Neural cell (in vitro differentiated cells): ENCODE data around the gene IGLON5. TPM values are rescaled to one million over a fixed set of nuclear protein-coding genes. Genes with fewer than 3 reads are reported as not detected.

Experiments used
- H2AFZ ChIP-seq: fragments of 200-600, 300-800 bp; sonication (generic), shearing (Covaris generic); 2 replicates; pipeline ENCODE4 v1.6.0; 2014; ENCODE audit warnings: low read depth, mild to moderate bottlenecking, antibody characterized with exemption, low read length, moderate library complexity
- H3F3A ChIP-seq: fragments of 200-600 bp; shearing (Covaris generic); 2 replicates; pipeline ENCODE4 v1.6.1; 2016; ENCODE audit warnings: mild to moderate bottlenecking, moderate library complexity, mixed read lengths, antibody characterized with exemption, low read length; ENCODE audit not compliant: insufficient read depth, poor library complexity, severe bottlenecking
- H3K27ac ChIP-seq: fragments of 200-600, 300-800 bp; sonication (generic), shearing (Covaris generic); 2 replicates; pipeline ENCODE4 v1.5.1; 2014; ENCODE audit warnings: mild to moderate bottlenecking, low read length, moderate library complexity
- H3K27me3 ChIP-seq: fragments of 300-800, 200-600 bp; sonication (generic), shearing (Covaris generic); 2 replicates; pipeline ENCODE4 v1.6.0; 2014; ENCODE audit warnings: mild to moderate bottlenecking, low read depth, low read length, moderate library complexity; ENCODE audit not compliant: insufficient read depth
- H3K36me3 ChIP-seq: fragments of 300-800, 200-600 bp; sonication (generic), shearing (Covaris generic); 2 replicates; pipeline ENCODE4 v1.5.1; 2014; ENCODE audit warnings: mild to moderate bottlenecking, antibody characterized with exemption, low read length, moderate library complexity; ENCODE audit not compliant: insufficient read depth
- H3K4me2 ChIP-seq: fragments of 300-800, 200-600 bp; sonication (generic), shearing (Covaris generic); 2 replicates; pipeline ENCODE4 v1.6.0; 2014; ENCODE audit warnings: mild to moderate bottlenecking, low read length
- H3K4me3 ChIP-seq: fragments of 300-800, 200-600 bp; sonication (generic), shearing (Covaris generic); 2 replicates; pipeline ENCODE4 v1.5.1; 2014; ENCODE audit warnings: mild to moderate bottlenecking, low read length, moderate library complexity
- H3K79me2 ChIP-seq: fragments of 200-600 bp; shearing (Covaris generic); replicated peaks from 2 replicates; pipeline ENCODE4 v1.6.0; 2014; ENCODE audit warnings: mild to moderate bottlenecking, low read length, moderate library complexity; ENCODE audit not compliant: insufficient read depth
- H3K9ac ChIP-seq: fragments of 300-800, 200-600 bp; sonication (generic), shearing (Covaris generic); 2 replicates; pipeline ENCODE4 v1.6.1; 2016; ENCODE audit warnings: mild to moderate bottlenecking, low read length, mixed read lengths
- H3K9me2 ChIP-seq: fragments of 200-600 bp; shearing (Covaris generic); 2 replicates; pipeline ENCODE4 v1.6.1; 2016; ENCODE audit warnings: mild to moderate bottlenecking, low read length, mixed read lengths; ENCODE audit not compliant: insufficient read depth
- H3K9me3 ChIP-seq: fragments of 200-600, 300-800 bp; sonication (generic), shearing (Covaris generic); 2 replicates; pipeline ENCODE4 v1.6.1; 2016; ENCODE audit warnings: mild to moderate bottlenecking, mixed run types, low read length, moderate library complexity, mixed read lengths
- H4K20me1 ChIP-seq: fragments of 200-600 bp; shearing (Covaris generic); 2 replicates; pipeline ENCODE4 v1.6.1; 2016; ENCODE audit warnings: mild to moderate bottlenecking, mixed run types; ENCODE audit not compliant: insufficient read depth
- EZH2 ChIP-seq: fragments of 200-600, 300-800 bp; shearing (Covaris generic), sonication (generic); IDR thresholded peaks from 2 replicates; pipeline ENCODE4 v1.6.1; 2014; ENCODE audit warnings: antibody characterized with exemption, low read length, borderline replicate concordance, mild to moderate bottlenecking; ENCODE audit not compliant: insufficient read depth, poor library complexity, severe bottlenecking
- MXI1 ChIP-seq: fragments of 450-650 bp; conservative IDR thresholded peaks from 2 replicates; pipeline ENCODE4 v1.6.1; 2014; ENCODE audit warnings: antibody characterized with exemption, mild to moderate bottlenecking; ENCODE audit not compliant: poor library complexity, severe bottlenecking
- POLR2AphosphoS5 ChIP-seq: IDR thresholded peaks from 2 replicates; pipeline ENCODE4 v1.6.1; 2012
- RAD21 ChIP-seq: fragments of 450-650 bp; conservative IDR thresholded peaks from 2 replicates; pipeline ENCODE4 v1.6.1; 2014; ENCODE audit warnings: antibody characterized with exemption, mild to moderate bottlenecking, moderate library complexity
- REST ChIP-seq: IDR thresholded peaks from 2 replicates; pipeline ENCODE4 v1.6.1; 2012; ENCODE audit warnings: borderline replicate concordance
- SMC3 ChIP-seq: fragments of 450-650 bp; conservative IDR thresholded peaks from 2 replicates; pipeline ENCODE4 v1.6.1; 2014; ENCODE audit warnings: antibody characterized with exemption, mild to moderate bottlenecking, moderate library complexity; ENCODE audit not compliant: poor library complexity
- TAF1 ChIP-seq: IDR thresholded peaks from 2 replicates; pipeline ENCODE4 v1.6.1; 2012; ENCODE audit warnings: low read depth
- polyA plus RNA-seq: library from polyadenylated mRNA; depleted of rRNA; stranded (reverse); fragments of >200 nt; gene quantifications from 2 replicates; pipeline ENCODE4 v1.2.3, GENCODE V29; 2014
- TF ChIP-seq, protein P1 (sequence below): fragments of 450-650 bp; IDR thresholded peaks from 2 replicates; pipeline ENCODE4 v1.5.1; 2014; ENCODE audit warnings: antibody characterized with exemption, mild to moderate bottlenecking, moderate library complexity; ENCODE audit not compliant: poor library complexity, severe bottlenecking

IGLON5 gene
- polyA plus RNA-seq, 1 donor from 2014 or later, result 13.5 TPM

DNA sequence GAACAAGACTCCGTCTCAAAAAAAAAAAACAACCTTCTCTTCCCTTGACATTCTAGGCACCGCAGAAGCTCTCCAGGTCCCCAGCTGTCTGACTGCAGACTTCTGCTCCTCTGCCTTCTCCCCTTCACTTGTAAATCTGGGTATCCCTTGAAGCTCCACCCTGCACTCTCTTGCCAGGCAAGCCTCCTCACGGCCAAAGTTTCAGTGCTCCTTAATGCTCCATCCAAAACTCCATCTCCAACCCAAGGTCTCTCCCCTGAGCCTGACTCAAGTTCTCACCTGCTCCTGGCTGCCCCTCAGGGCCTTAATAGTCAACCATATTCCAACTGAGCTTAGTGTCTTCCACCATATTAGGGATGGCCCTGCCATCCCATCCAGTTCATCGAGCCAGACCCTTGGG is 58.8 kb downstream of the IGLON5 start:
- H3F3A ChIP-seq, result peaks cover 5% of the 10 kb centered on the region
- H3K36me3 ChIP-seq, result no peaks in the 10 kb centered on the region
- no peaks in the 10 kb centered on the region for H3K9me3 ChIP-seq
- no peak overlapping the region for H3K4me3 ChIP-seq
- no peak overlapping the region for H3K4me2 ChIP-seq
- no peak overlapping the region for H2AFZ ChIP-seq
- H4K20me1 ChIP-seq, result no peaks in the 10 kb centered on the region
- H3K79me2 ChIP-seq, result no peaks in the 10 kb centered on the region
- H3K9me2 ChIP-seq, result no peaks in the 10 kb centered on the region
- no peak overlapping the region for H3K27ac ChIP-seq
- TF ChIP-seq REST, result no peak
- no peak for TF ChIP-seq POLR2AphosphoS5
- no peak for TF ChIP-seq EZH2
- no peak for TF ChIP-seq MXI1
- TF ChIP-seq TAF1, result no peak
- TF ChIP-seq SMC3, result no peak
- TF ChIP-seq RAD21, result no peak
- TF ChIP-seq, protein P1, sequence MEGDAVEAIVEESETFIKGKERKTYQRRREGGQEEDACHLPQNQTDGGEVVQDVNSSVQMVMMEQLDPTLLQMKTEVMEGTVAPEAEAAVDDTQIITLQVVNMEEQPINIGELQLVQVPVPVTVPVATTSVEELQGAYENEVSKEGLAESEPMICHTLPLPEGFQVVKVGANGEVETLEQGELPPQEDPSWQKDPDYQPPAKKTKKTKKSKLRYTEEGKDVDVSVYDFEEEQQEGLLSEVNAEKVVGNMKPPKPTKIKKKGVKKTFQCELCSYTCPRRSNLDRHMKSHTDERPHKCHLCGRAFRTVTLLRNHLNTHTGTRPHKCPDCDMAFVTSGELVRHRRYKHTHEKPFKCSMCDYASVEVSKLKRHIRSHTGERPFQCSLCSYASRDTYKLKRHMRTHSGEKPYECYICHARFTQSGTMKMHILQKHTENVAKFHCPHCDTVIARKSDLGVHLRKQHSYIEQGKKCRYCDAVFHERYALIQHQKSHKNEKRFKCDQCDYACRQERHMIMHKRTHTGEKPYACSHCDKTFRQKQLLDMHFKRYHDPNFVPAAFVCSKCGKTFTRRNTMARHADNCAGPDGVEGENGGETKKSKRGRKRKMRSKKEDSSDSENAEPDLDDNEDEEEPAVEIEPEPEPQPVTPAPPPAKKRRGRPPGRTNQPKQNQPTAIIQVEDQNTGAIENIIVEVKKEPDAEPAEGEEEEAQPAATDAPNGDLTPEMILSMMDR, result no peak
- H3K9ac ChIP-seq, result no peak overlapping the region
- no peaks in the 10 kb centered on the region for H3K27me3 ChIP-seq

GRCh38 chr19:51371186-51371690 is 59.8 kb downstream of the IGLON5 start:
- Histone ChIP-seq H3K4me2 (no peak overlapping the region), H4K20me1 (no peaks in the 10 kb centered on the region), H3K9ac (no peak overlapping the region), H2AFZ (no peak overlapping the region), H3K4me3 (no peak overlapping the region), H3K79me2 (no peaks in the 10 kb centered on the region), H3K9me2 (no peaks in the 10 kb centered on the region), H3K36me3 (no peaks in the 10 kb centered on the region), H3K9me3 (no peaks in the 10 kb centered on the region), H3K27ac (no peak overlapping the region), H3F3A (peaks cover 5% of the 10 kb centered on the region), H3K27me3 (no peaks in the 10 kb centered on the region)
- TF ChIP-seq, protein P1, result no peak
- TF ChIP-seq TAF1 (no peak), SMC3 (no peak)
